Activated T-cell treated with anti-CD3 and anti-CD28 coated beads, Interleukin-2, amount 50 U/mL, for 1 hour (primary cell): ENCODE data around the gene G6PD.
"Not testable (repeated sequence)": the region's sequence is repeated elsewhere in the genome, so short reads cannot be mapped to it uniquely, and the experiment has no call there.

Experiments
- DNase-seq: peaks from one replicate; pipeline ENCODE4 v3.0.0-alpha.2; 2020

Gene G6PD

GRCh38 chrX:154541896-154542722, 4.5 kb downstream of the G6PD start:
- no peak for DNase-seq

- DNase-seq: no peak
Observed at GRCh38 chrX:154541589-154541895, 5.1 kb downstream of the G6PD start.

GRCh38 chrX:154540897-154541535, 5.6 kb downstream of the G6PD start:
- DNase-seq: no peak

GRCh38 chrX:154540365-154540764, 6.3 kb downstream of the G6PD start:
- not testable (repeated sequence) for DNase-seq

- DNase-seq: no peak
Observed at GRCh38 chrX:154539077-154539476, 7.6 kb downstream of the G6PD start.

- DNase-seq: no peak
Observed at GRCh38 chrX:154535892-154536291, 10.8 kb downstream of the G6PD start.

GRCh38 chrX:154534526-154535322, 11.9 kb downstream of the G6PD start:
- peak; percentile 96 for DNase-seq

GRCh38 chrX:154532690-154533089, 14.0 kb downstream of the G6PD start:
- no peak for DNase-seq

- no peak for DNase-seq
Observed at GRCh38 chrX:154531626-154532025, 15.0 kb downstream of the G6PD start.

GRCh38 chrX:154530286-154530685, 16.4 kb downstream of the G6PD start:
- no peak for DNase-seq

- no peak for DNase-seq
Observed at GRCh38 chrX:154529206-154529612, 17.4 kb downstream of the G6PD start.

GRCh38 chrX:154526901-154527675, 19.6 kb downstream of the G6PD start:
- peak; percentile 62 for DNase-seq

GRCh38 chrX:154525606-154526490, 20.8 kb downstream of the G6PD start:
- no peak for DNase-seq

GRCh38 chrX:154519389-154519788, 27.3 kb downstream of the G6PD start:
- DNase-seq: no peak

GRCh38 chrX:154517101-154517781, 29.4 kb downstream of the G6PD start:
- no peak for DNase-seq

- no peak for DNase-seq
Observed at GRCh38 chrX:154516656-154517100, 30.0 kb downstream of the G6PD start.

- DNase-seq: peak; percentile 94
Observed at GRCh38 chrX:154515966-154516655, 30.5 kb downstream of the G6PD start, which contains the start of gene FAM3A. Gene FAM3A, minus strand, starts transcription at chrX:154516232. Its CDS starts 460 bp downstream, at chrX:154515772.

GRCh38 chrX:154515090-154515965, 31.3 kb downstream of the G6PD start:
- no peak for DNase-seq

- no peak for DNase-seq
Observed at GRCh38 chrX:154513716-154514115, 32.9 kb downstream of the G6PD start.
